ENCODE results near the gene GRM4. TPM values are rescaled to one million over a fixed set of nuclear protein-coding genes. Genes with fewer than 3 reads are reported as not detected.

GRM4 gene
- total RNA-seq, 2 experiments from 2014 or later: 0.12 to 0.18 TPM

- Mint-ChIP-seq H3K27me3 (peaks cover 91% of the 10 kb centered on the region), H3K4me3 (no peak overlapping the region), H3K27ac (no peak overlapping the region), H3K36me3 (no peaks in the 10 kb centered on the region), H3K9me3 (no peaks in the 10 kb centered on the region), H3K4me1 (peaks cover 11% of the 10 kb centered on the region)
- no peak for DNase-seq
Observed at GRCh38 chr6:34138914-34139510, 6.9 kb downstream of the GRM4 start.

- Mint-ChIP-seq H3K9me3 (no peaks in the 10 kb centered on the region), H3K27ac (no peak overlapping the region), H3K36me3 (no peaks in the 10 kb centered on the region), H3K4me3 (no peak overlapping the region), H3K4me1 (peaks cover 7% of the 10 kb centered on the region), H3K27me3 (peaks cover 89% of the 10 kb centered on the region)
- DNase-seq: no peak
Observed at GRCh38 chr6:34138191-34138590, 7.7 kb downstream of the GRM4 start.

- DNase-seq: no peak
- H3K4me1 Mint-ChIP-seq: no peaks in the 10 kb centered on the region
- no peak overlapping the region for H3K27ac Mint-ChIP-seq
- H3K4me3 Mint-ChIP-seq: no peak overlapping the region
- peaks cover 84% of the 10 kb centered on the region for H3K27me3 Mint-ChIP-seq
- no peaks in the 10 kb centered on the region for H3K36me3 Mint-ChIP-seq
- no peaks in the 10 kb centered on the region for H3K9me3 Mint-ChIP-seq
Observed at GRCh38 chr6:34135541-34135940, 10.3 kb downstream of the GRM4 start.

DNA sequence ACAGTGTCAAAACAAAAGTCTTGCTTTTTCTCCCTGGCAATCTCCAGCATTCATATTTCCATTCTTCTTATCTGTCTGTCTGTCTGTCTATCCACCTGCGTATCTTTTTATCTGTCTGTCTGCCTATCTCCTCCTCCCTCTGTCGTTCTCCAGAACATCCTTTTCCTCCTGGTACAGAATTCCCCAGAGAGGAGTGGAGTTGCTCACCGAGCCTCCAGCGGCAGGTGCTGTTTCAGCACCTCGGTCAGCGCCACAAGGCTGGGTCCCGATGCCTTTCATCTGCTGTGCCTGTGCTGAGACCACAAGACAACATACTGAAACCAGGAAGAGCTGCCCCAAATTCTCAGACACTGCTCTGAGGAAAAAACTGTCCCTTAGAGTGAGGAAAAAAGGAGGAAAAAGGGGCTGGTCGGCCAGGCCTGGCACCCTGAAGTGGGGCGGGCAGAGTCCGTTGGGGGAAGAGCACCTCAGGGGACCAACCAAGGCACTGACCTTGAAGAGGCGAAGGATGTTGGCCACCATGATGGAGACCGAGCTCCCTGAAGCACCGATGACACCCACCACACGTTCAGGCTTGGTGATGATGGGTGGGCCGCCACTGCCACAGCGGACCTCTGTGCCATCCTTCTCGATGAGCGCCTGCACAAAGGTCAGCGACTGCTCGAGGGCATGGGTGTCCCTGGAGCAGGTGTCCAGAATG is 13.3 kb downstream of the GRM4 start:
- no peak overlapping the region for H3K27ac Mint-ChIP-seq
- no peak overlapping the region for H3K4me3 Mint-ChIP-seq
- H3K9me3 Mint-ChIP-seq: no peaks in the 10 kb centered on the region

GRCh38 chr6:34131326-34132290 is 14.3 kb downstream of the GRM4 start:
- Mint-ChIP-seq H3K4me3 (no peak overlapping the region), H3K27me3 (peaks cover 61% of the 10 kb centered on the region), H3K9me3 (no peaks in the 10 kb centered on the region), H3K27ac (no peak overlapping the region), H3K4me1 (no peaks in the 10 kb centered on the region), H3K36me3 (no peaks in the 10 kb centered on the region)
- no peak for DNase-seq

More for the DNA sequence above, 13.3 kb downstream of the GRM4 start:
- DNase-seq: peak; percentile 32
- H3K27me3 Mint-ChIP-seq: peaks cover 67% of the 10 kb centered on the region
- no peaks in the 10 kb centered on the region for H3K4me1 Mint-ChIP-seq
- H3K36me3 Mint-ChIP-seq: no peaks in the 10 kb centered on the region

GRCh38 chr6:34130862-34131261 is 15.0 kb downstream of the GRM4 start:
- Mint-ChIP-seq H3K4me1 (no peaks in the 10 kb centered on the region), H3K9me3 (no peaks in the 10 kb centered on the region), H3K36me3 (no peaks in the 10 kb centered on the region), H3K27ac (no peak overlapping the region), H3K4me3 (no peak overlapping the region), H3K27me3 (peaks cover 54% of the 10 kb centered on the region)
- DNase-seq: no peak

GRCh38 chr6:34129753-34130152 is 16.1 kb downstream of the GRM4 start:
- no peak overlapping the region for H3K27ac Mint-ChIP-seq
- H3K4me1 Mint-ChIP-seq: no peaks in the 10 kb centered on the region
- H3K4me3 Mint-ChIP-seq: no peak overlapping the region
- peaks cover 43% of the 10 kb centered on the region for H3K27me3 Mint-ChIP-seq
- DNase-seq: no peak
- no peaks in the 10 kb centered on the region for H3K9me3 Mint-ChIP-seq
- H3K36me3 Mint-ChIP-seq: no peaks in the 10 kb centered on the region

DNA sequence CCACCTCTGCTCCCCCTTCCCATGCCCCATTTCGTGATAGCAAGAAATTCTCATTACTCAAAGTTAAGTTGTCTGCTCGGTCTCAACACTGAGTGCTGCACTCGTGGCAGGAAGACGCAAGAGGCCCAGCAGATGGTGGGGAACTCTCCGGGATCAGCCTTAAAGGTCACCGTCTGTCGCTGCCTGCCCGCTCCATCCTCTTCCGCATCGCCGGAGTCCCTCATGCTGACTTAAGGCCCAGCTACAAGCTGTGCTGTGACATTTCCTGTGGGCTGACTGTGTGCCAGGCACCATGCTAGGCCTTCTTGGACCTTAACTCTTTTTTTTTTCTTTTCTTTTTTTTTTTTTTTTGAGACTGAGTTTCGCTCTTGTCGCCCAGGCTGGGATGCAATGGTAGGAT is 17.8 kb downstream of the GRM4 start:
- H3K27ac Mint-ChIP-seq: no peak overlapping the region
- no peaks in the 10 kb centered on the region for H3K4me1 Mint-ChIP-seq
- no peak overlapping the region for H3K4me3 Mint-ChIP-seq
- H3K36me3 Mint-ChIP-seq: no peaks in the 10 kb centered on the region
- DNase-seq: no peak
- H3K9me3 Mint-ChIP-seq: no peaks in the 10 kb centered on the region
- H3K27me3 Mint-ChIP-seq: peaks cover 37% of the 10 kb centered on the region

DNA sequence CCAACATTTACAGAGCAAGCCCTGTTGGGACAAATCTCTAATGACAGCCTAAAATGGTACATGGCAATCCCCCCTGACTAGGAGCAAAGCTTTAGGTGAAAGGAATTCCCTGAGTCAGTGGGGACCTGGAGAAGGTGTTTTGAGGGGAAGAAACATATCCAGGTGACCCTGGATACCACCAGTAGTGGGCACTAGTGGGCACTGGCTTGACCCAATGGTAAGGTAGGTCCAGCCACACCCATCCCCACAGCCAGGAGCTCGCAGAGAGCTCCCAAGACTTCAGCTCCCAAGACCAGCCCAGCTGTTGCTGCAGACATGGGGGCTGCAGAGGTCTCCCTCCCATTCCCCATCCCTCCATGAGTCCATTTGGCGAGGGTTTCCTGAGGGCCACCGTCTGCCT is 19.5 kb downstream of the GRM4 start:
- Mint-ChIP-seq H3K27me3 (peaks cover 25% of the 10 kb centered on the region), H3K9me3 (no peaks in the 10 kb centered on the region), H3K4me3 (no peak overlapping the region), H3K27ac (no peak overlapping the region), H3K36me3 (no peaks in the 10 kb centered on the region), H3K4me1 (no peaks in the 10 kb centered on the region)
- DNase-seq: no peak

- no peaks in the 10 kb centered on the region for H3K9me3 Mint-ChIP-seq
- H3K4me3 Mint-ChIP-seq: no peak overlapping the region
- H3K36me3 Mint-ChIP-seq: no peaks in the 10 kb centered on the region
- no peak overlapping the region for H3K27ac Mint-ChIP-seq
- no peak for DNase-seq
- peaks cover 2% of the 10 kb centered on the region for H3K4me1 Mint-ChIP-seq
- H3K27me3 Mint-ChIP-seq: peaks cover 20% of the 10 kb centered on the region
Observed at GRCh38 chr6:34125939-34126338, 19.9 kb downstream of the GRM4 start.

- Mint-ChIP-seq H3K27ac (no peak overlapping the region), H3K4me1 (peaks cover 3% of the 10 kb centered on the region), H3K36me3 (no peaks in the 10 kb centered on the region), H3K4me3 (no peak overlapping the region), H3K9me3 (no peaks in the 10 kb centered on the region), H3K27me3 (peaks cover 4% of the 10 kb centered on the region)
- DNase-seq: no peak
Observed at GRCh38 chr6:34120953-34121675, 24.8 kb downstream of the GRM4 start.

- DNase-seq: no peak
- H3K4me1 Mint-ChIP-seq: peaks cover under 1% of the 10 kb centered on the region
- no peak overlapping the region for H3K27ac Mint-ChIP-seq
- H3K36me3 Mint-ChIP-seq: no peaks in the 10 kb centered on the region
- no peak overlapping the region for H3K4me3 Mint-ChIP-seq
- no peaks in the 10 kb centered on the region for H3K9me3 Mint-ChIP-seq
- peaks cover 22% of the 10 kb centered on the region for H3K27me3 Mint-ChIP-seq
Observed at GRCh38 chr6:34115915-34116314, 30.0 kb downstream of the GRM4 start.

DNA sequence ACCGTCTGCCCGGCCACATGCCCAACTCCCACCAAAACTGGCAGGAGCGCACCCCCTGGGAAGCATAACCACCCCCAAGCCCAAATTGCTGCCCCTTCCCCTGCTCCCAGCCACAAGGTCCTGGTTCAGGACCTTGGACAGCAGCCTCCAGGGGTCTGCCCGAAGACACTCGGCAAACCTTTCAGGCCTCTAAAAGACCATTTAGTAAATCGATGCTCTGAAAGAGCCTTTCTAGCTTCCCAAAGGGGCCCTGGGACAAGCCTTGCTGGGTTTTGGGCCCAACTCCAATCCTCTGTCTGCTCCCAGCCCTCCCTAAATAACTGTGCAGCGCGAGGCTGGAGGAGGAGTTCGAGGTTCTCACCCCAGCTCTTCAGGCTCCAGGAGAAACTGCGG is 30.5 kb downstream of the GRM4 start:
- H3K4me3 Mint-ChIP-seq: no peak overlapping the region
- H3K27me3 Mint-ChIP-seq: peaks cover 22% of the 10 kb centered on the region
- DNase-seq: no peak
- H3K4me1 Mint-ChIP-seq: no peaks in the 10 kb centered on the region
- H3K36me3 Mint-ChIP-seq: no peaks in the 10 kb centered on the region
- H3K27ac Mint-ChIP-seq: no peak overlapping the region
- no peaks in the 10 kb centered on the region for H3K9me3 Mint-ChIP-seq

DNA sequence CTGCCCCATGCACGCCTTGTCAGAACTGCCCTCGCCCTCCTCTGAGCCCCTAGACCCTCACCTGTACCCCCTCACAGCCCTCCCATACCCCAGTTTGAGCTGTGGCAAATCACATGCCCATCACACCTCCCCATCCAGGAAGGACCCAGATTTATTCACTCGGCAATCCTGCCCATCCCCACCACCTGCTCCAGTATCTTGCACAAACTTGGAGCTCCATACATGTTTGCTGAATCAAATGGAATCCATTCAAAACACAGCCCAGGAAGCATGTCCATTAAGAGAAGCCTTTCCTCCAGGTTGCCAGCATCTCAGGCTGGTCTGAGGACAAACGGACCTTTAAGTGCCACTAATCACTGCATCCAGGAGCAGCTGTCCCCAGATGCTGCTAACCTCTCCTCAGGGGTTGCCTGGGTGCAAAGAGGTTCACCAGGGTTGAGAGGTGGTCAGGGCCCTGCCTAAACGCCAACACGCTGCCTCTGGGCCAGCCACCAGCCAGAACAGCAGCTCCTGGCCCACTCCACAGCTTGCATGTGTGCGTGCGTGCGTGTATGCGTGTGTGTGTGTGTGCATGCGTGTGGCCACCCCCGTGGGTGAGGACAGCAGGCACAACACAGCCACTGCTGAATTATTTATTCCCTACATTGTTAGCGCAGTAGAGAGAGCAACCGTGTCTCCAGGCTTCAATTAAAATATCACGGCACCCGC is 31.0 kb downstream of the GRM4 start:
- no peaks in the 10 kb centered on the region for H3K36me3 Mint-ChIP-seq
- H3K9me3 Mint-ChIP-seq: no peaks in the 10 kb centered on the region
- H3K27ac Mint-ChIP-seq: no peak overlapping the region
- no peaks in the 10 kb centered on the region for H3K4me1 Mint-ChIP-seq
- H3K4me3 Mint-ChIP-seq: no peak overlapping the region
- H3K27me3 Mint-ChIP-seq: peaks cover 22% of the 10 kb centered on the region
- no peak for DNase-seq
